Measurements from ENCODE around the gene GET4.

GET4 gene

GRCh38 chr7:886626-887487 lies 10.5 kb downstream of the GET4 start:
- DNase-seq (ENCODE audit: low spot score), result peak; percentile 73

GRCh38 chr7:887488-887820 lies 11.1 kb downstream of the GET4 start:
- DNase-seq (ENCODE audit: low spot score), result no peak

GRCh38 chr7:888081-889024 lies 12.0 kb downstream of the GET4 start:
- no peak for DNase-seq (ENCODE audit: low spot score)

- DNase-seq (ENCODE audit: low spot score), result no peak
Measured at GRCh38 chr7:889025-889390, 12.7 kb downstream of the GET4 start.

- DNase-seq (ENCODE audit: low spot score), result no peak
Measured at GRCh38 chr7:889391-889790, 13.0 kb downstream of the GET4 start.

GRCh38 chr7:890868-891267 lies 14.5 kb downstream of the GET4 start:
- DNase-seq (ENCODE audit: low spot score), result no peak

GRCh38 chr7:891291-891690 lies 14.9 kb downstream of the GET4 start:
- DNase-seq (ENCODE audit: low spot score), result no peak

- no peak for DNase-seq (ENCODE audit: low spot score)
Measured at GRCh38 chr7:891805-892204, 15.5 kb downstream of the GET4 start.

GRCh38 chr7:892648-893593 lies 16.6 kb downstream of the GET4 start:
- no peak for DNase-seq (ENCODE audit: low spot score)

- DNase-seq (ENCODE audit: low spot score), result no peak
Measured at GRCh38 chr7:893686-894085, 17.3 kb downstream of the GET4 start.

GRCh38 chr7:894164-894867 lies 18.0 kb downstream of the GET4 start:
- no peak for DNase-seq (ENCODE audit: low spot score)

- no peak for DNase-seq (ENCODE audit: low spot score)
Measured at GRCh38 chr7:894927-895450, 18.6 kb downstream of the GET4 start.

GRCh38 chr7:895451-896052 lies 19.2 kb downstream of the GET4 start:
- no peak for DNase-seq (ENCODE audit: low spot score)

GRCh38 chr7:896346-897075 lies 20.2 kb downstream of the GET4 start:
- DNase-seq (ENCODE audit: low spot score), result no peak

- DNase-seq (ENCODE audit: low spot score), result no peak
Measured at GRCh38 chr7:897086-897485, 20.7 kb downstream of the GET4 start.

- DNase-seq (ENCODE audit: low spot score), result peak; percentile 62
Measured at GRCh38 chr7:897771-898376, 21.5 kb downstream of the GET4 start.

GRCh38 chr7:898460-898854 lies 22.1 kb downstream of the GET4 start:
- DNase-seq (ENCODE audit: low spot score), result no peak

- no peak for DNase-seq (ENCODE audit: low spot score)
Measured at GRCh38 chr7:898855-899681, 22.7 kb downstream of the GET4 start.

- no peak for DNase-seq (ENCODE audit: low spot score)
Measured at GRCh38 chr7:899806-900205, 23.5 kb downstream of the GET4 start.
